Measurements from ENCODE around the gene GLIPR1L2. TPM values are rescaled to one million over a fixed set of nuclear protein-coding genes. Genes with fewer than 3 reads are reported as not detected.

GLIPR1L2 gene
- total RNA-seq, 1 experiment from 2014 or later, result 0.35 TPM

GRCh38 chr12:75439048-75439447 lies 48.2 kb downstream of the GLIPR1L2 start:
- Histone ChIP-seq H3K27me3 (ENCODE audit: insufficient read depth, low read length) (no peaks in the 10 kb centered on the region), H3K4me2 (ENCODE audit: insufficient read depth, insufficient read length, low read length) (no peak overlapping the region), H4K20me1 (ENCODE audit: control insufficient read depth, insufficient read depth, insufficient read length) (no peaks in the 10 kb centered on the region), H3K4ac (ENCODE audit: low read depth, low read length) (no peak overlapping the region), H3T11ph (ENCODE audit: low read length) (no peak overlapping the region), H3K79me1 (ENCODE audit: insufficient read depth, low read depth, low read length, poor library complexity, severe bottlenecking) (no peaks in the 10 kb centered on the region), H3K18ac (ENCODE audit: insufficient read length, low read depth, low read length) (no peak overlapping the region), H2BK15ac (ENCODE audit: low read depth, low read length) (no peak overlapping the region), H3K27ac (ENCODE audit: insufficient read length, low read depth, low read length) (no peak overlapping the region), H4K8ac (replicated peaks; ENCODE audit: insufficient read length, low read depth, low read length) (no peak overlapping the region), H2BK20ac (ENCODE audit: low read depth, low read length, poor library complexity, severe bottlenecking) (no peak overlapping the region), H3K9ac (ENCODE audit: extremely low read depth, insufficient read length, low read length) (no peak overlapping the region), H2BK5ac (ENCODE audit: insufficient read length, low read length) (no peak overlapping the region), H2BK12ac (ENCODE audit: insufficient read length, low read depth, low read length) (no peak overlapping the region), H2AK5ac (ENCODE audit: insufficient read length, low read length) (no peak overlapping the region), H3K23ac (ENCODE audit: insufficient read length, low read depth, low read length) (no peak overlapping the region), H2AFZ (ENCODE audit: low read length) (no peak overlapping the region), H3K9me3 (ENCODE audit: control insufficient read depth, low read depth, low read length) (no peaks in the 10 kb centered on the region), H3K14ac (ENCODE audit: insufficient read depth, low read length) (no peak overlapping the region), H3K79me2 (ENCODE audit: insufficient read depth, low read length) (no peaks in the 10 kb centered on the region), H3K4me1 (ENCODE audit: insufficient read depth, low read length) (no peaks in the 10 kb centered on the region), H2BK120ac (ENCODE audit: low read depth, low read length, poor library complexity, severe bottlenecking) (no peak overlapping the region), H4K91ac (ENCODE audit: insufficient read length, low read depth, low read length) (no peak overlapping the region), H3K56ac (ENCODE audit: insufficient read length, low read depth, low read length) (no peak overlapping the region), H3K23me2 (ENCODE audit: insufficient read length, low read depth, low read length, poor library complexity, severe bottlenecking) (no peaks in the 10 kb centered on the region), H4K5ac (ENCODE audit: insufficient read length, low read depth, low read length) (no peak overlapping the region)
- Mint-ChIP-seq H3K27me3 (ENCODE audit: low read depth) (no peaks in the 10 kb centered on the region; the same call in 1 of the 2 replicates), H3K36me3 (ENCODE audit: insufficient read depth in 1 of 3, low read depth in 3 of 3) (peaks cover 12 to 47% (median 32%) of the 10 kb centered on the region in 3 experiments), H3K4me1 (peaks cover 5 to 12% of the 10 kb centered on the region in 2 experiments; a peak in 2 of 4 replicates), H3K4me3 (no peak overlapping the region), H3K27ac (no peak overlapping the region), H3K9me3 (peaks cover 38 to 46% of the 10 kb centered on the region in 2 experiments)
- TF ChIP-seq CTCF (conservative IDR thresholded peaks at IDR 0.05), result no peak
- no CpG with 5 or more reads among the region's 2 CpGs for WGBS (ENCODE audit: extremely low coverage, insufficient read length, low lambda C conversion rate)
- no peak for DNase-seq

Data from H9 (cell line).